ENCODE measurements around the gene ZNF592.
"Not testable (repeated sequence)": the region's sequence is repeated elsewhere in the genome, so short reads cannot be mapped to it uniquely, and the experiment has no call there.

ZNF592 gene

DNA sequence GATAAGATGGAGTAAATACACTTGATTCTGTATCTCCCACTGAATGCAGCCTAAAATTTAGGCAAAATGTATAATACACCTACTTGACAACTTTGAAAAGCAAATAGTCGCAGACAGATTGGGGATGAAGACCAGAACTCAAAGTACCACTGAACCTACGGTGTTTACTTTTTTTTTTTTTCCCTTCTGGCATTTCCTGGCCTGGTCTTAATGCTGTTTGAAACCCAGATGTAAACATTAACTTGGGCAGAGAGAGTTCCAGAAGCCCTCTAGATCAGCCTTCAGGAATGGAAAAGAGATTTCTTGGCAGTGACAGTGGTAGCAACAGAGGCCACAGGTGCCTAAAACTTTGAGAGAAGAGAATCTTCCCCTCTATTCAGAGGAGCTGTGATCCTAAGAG, 96.6 kb downstream of the ZNF592 start (continued):
- TF ChIP-seq ZNF677 (tag by site-specific recombination; IDR thresholded peaks at IDR 0.05) (no peak), ZNF202 (tag by site-specific recombination; IDR thresholded peaks at IDR 0.05; ENCODE audit: borderline replicate concordance) (no peak), SP2 (tag by site-specific recombination; IDR thresholded peaks at IDR 0.05) (no peak), SP3 (tag by site-specific recombination; IDR thresholded peaks at IDR 0.05) (no peak), SCRT2 (tag by site-specific recombination; IDR thresholded peaks at IDR 0.05) (no peak), ZNF76 (tag by site-specific recombination; IDR thresholded peaks at IDR 0.05; ENCODE audit: borderline replicate concordance, low read depth) (no peak), ZNF341 (tag by site-specific recombination; IDR thresholded peaks at IDR 0.05; ENCODE audit: low read depth) (no peak)
- TF ChIP-seq, protein P1, sequence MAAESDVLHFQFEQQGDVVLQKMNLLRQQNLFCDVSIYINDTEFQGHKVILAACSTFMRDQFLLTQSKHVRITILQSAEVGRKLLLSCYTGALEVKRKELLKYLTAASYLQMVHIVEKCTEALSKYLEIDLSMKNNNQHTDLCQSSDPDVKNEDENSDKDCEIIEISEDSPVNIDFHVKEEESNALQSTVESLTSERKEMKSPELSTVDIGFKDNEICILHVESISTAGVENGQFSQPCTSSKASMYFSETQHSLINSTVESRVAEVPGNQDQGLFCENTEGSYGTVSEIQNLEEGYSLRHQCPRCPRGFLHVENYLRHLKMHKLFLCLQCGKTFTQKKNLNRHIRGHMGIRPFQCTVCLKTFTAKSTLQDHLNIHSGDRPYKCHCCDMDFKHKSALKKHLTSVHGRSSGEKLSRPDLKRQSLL (tag by site-specific recombination; IDR thresholded peaks at IDR 0.05) = no peak

DNA sequence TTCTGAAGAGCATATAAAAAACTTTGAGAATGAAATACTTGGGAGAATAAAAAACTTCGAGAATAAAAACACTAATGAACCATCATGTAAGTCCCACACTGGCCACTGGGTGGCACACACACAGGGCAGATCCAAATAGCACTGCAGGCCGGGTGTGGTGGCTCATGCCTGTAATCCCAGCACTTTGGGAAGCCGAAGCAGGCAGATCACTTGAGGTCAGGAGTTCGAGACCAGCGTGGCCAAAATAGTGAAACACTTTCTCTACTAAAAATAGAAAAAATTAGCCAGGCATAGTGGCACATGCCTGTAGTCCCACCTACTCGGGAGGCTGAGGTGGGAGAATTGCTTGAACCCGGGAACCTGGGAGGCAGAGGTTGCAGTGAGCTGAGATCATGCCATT, 97.2 kb downstream of the ZNF592 start:
- not testable (repeated sequence) for H3K36me3 ChIP-seq (ENCODE audit: control insufficient read depth in 2 of 2, insufficient read depth in 1 of 2, low read length in 2 of 2); H3K4me3 ChIP-seq (ENCODE audit: low read depth, low read length); H3K4me1 ChIP-seq (ENCODE audit: control insufficient read depth, insufficient read depth, low read length); H3K9me3 ChIP-seq (ENCODE audit: control insufficient read depth, insufficient read depth, low read depth, low read length); H3K27ac ChIP-seq (ENCODE audit: extremely low read depth, low read depth, low read length)
- POLR2A ChIA-PET = interaction anchor here (1.5 kb wide), 1 partner anchor 84 kb away, joined by 3 read pairs; no protein-coding TSS in a partner anchor
- CTCF ChIA-PET = interaction anchor here (0.7 to 3.2 kb wide), 26 partner anchors 9 to 279 kb away, joined by 3 to 24 read pairs (median 4); partner anchors contain the start of gene SLC28A1
- TF ChIP-seq, protein P2, sequence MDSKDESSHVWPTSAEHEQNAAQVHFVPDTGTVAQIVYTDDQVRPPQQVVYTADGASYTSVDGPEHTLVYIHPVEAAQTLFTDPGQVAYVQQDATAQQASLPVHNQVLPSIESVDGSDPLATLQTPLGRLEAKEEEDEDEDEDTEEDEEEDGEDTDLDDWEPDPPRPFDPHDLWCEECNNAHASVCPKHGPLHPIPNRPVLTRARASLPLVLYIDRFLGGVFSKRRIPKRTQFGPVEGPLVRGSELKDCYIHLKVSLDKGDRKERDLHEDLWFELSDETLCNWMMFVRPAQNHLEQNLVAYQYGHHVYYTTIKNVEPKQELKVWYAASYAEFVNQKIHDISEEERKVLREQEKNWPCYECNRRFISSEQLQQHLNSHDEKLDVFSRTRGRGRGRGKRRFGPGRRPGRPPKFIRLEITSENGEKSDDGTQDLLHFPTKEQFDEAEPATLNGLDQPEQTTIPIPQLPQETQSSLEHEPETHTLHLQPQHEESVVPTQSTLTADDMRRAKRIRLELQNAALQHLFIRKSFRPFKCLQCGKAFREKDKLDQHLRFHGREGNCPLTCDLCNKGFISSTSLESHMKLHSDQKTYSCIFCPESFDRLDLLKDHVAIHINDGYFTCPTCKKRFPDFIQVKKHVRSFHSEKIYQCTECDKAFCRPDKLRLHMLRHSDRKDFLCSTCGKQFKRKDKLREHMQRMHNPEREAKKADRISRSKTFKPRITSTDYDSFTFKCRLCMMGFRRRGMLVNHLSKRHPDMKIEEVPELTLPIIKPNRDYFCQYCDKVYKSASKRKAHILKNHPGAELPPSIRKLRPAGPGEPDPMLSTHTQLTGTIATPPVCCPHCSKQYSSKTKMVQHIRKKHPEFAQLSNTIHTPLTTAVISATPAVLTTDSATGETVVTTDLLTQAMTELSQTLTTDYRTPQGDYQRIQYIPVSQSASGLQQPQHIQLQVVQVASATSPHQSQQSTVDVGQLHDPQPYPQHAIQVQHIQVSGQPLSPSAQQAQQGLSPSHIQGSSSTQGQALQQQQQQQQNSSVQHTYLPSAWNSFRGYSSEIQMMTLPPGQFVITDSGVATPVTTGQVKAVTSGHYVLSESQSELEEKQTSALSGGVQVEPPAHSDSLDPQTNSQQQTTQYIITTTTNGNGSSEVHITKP (tag by site-specific recombination; IDR thresholded peaks at IDR 0.05) = peak; percentile 57; the same call in 1 of the 2 replicates
- TF ChIP-seq, protein P3, sequence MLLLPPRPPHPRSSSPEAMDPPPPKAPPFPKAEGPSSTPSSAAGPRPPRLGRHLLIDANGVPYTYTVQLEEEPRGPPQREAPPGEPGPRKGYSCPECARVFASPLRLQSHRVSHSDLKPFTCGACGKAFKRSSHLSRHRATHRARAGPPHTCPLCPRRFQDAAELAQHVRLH (tag by site-specific recombination; IDR thresholded peaks at IDR 0.05) = peak; percentile 70; the same call in 1 of the 2 replicates
- TF ChIP-seq ZNF785 (tag by site-specific recombination; IDR thresholded peaks at IDR 0.05) (0 out of 2 replicates have a peak, but pooled peaks have one; percentile 39), ZNF341 (tag by site-specific recombination; IDR thresholded peaks at IDR 0.05; ENCODE audit: low read depth) (0 out of 2 replicates have a peak, but pooled peaks have one; percentile 44), ZNF600 (tag by site-specific recombination; IDR thresholded peaks at IDR 0.05) (peak; percentile 19; the same call in 1 of the 2 replicates)
- TF ChIP-seq, protein P4, sequence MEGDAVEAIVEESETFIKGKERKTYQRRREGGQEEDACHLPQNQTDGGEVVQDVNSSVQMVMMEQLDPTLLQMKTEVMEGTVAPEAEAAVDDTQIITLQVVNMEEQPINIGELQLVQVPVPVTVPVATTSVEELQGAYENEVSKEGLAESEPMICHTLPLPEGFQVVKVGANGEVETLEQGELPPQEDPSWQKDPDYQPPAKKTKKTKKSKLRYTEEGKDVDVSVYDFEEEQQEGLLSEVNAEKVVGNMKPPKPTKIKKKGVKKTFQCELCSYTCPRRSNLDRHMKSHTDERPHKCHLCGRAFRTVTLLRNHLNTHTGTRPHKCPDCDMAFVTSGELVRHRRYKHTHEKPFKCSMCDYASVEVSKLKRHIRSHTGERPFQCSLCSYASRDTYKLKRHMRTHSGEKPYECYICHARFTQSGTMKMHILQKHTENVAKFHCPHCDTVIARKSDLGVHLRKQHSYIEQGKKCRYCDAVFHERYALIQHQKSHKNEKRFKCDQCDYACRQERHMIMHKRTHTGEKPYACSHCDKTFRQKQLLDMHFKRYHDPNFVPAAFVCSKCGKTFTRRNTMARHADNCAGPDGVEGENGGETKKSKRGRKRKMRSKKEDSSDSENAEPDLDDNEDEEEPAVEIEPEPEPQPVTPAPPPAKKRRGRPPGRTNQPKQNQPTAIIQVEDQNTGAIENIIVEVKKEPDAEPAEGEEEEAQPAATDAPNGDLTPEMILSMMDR (tag by site-specific recombination; IDR thresholded peaks at IDR 0.05) = peak; percentile 22; the same call in 1 of the 2 replicates

DNA sequence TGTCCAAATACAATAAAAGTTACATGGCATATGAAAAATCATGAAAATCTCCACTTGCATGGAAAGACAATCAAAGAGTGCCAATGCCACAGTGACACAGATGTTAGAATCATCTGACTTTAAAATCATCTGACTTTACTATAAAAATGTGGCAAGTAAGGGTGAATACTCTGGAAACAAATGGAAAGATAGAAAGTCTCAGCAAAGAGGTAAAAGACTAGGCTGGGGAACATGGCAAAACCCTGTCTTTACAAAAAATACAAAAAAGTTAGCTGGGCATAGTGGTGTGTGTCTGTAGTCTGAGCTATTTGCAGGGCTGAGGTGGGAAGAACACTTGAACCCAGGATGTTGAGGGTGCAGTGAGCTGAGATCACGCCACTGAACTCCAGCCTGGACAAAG, 97.9 kb downstream of the ZNF592 start:
- Histone ChIP-seq H3K9me3 (ENCODE audit: control insufficient read depth, insufficient read depth, low read depth, low read length) (peaks cover 3% of the 10 kb centered on the region; the same call in 1 of the 2 replicates), H3K4me1 (ENCODE audit: control insufficient read depth, insufficient read depth, low read length) (no peaks in the 10 kb centered on the region), H3K27ac (ENCODE audit: extremely low read depth, low read depth, low read length) (no peak overlapping the region), H3K4me3 (ENCODE audit: low read depth, low read length) (no peak overlapping the region), H3K36me3 (ENCODE audit: control insufficient read depth in 2 of 2, insufficient read depth in 1 of 2, low read length in 2 of 2) (no peaks in the 10 kb centered on the region)
- ChIA-PET CTCF (interaction anchor here (0.8 to 3.2 kb wide), 13 partner anchors 11 to 198 kb away, joined by 3 to 24 read pairs (median 6); no protein-coding TSS in a partner anchor), POLR2A (no interaction called here)
- TF ChIP-seq ZSCAN23 (tag by site-specific recombination; IDR thresholded peaks at IDR 0.05) (no peak), YY2 (tag by site-specific recombination; IDR thresholded peaks at IDR 0.05) (no peak), ZNF658 (tag by site-specific recombination; IDR thresholded peaks at IDR 0.05) (no peak), ZNF184 (tag by site-specific recombination; IDR thresholded peaks at IDR 0.05) (peak; percentile 88), ZNF560 (tag by site-specific recombination; IDR thresholded peaks at IDR 0.05; ENCODE audit: borderline replicate concordance) (no peak)
